HEK293 (cell line): ENCODE data around the gene KLHL22.

Source experiments
- CTCF ChIP-seq: fragments of 450-650 bp; formaldehyde crosslinking; IDR thresholded peaks from 2 replicates; pipeline ENCODE4 v1.5.1; 2016; ENCODE audit warnings: missing biosample characterization, missing genetic modification characterization
- ZFP69B ChIP-seq: fragments of 450-650 bp; formaldehyde crosslinking; IDR thresholded peaks from 2 replicates; pipeline ENCODE4 v1.5.1; 2016; ENCODE audit warnings: missing biosample characterization, missing genetic modification characterization

GRCh38 chr22:20428496-20429253 is 66.9 kb downstream of the KLHL22 start:
- TF ChIP-seq CTCF (tag by site-specific recombination) (no peak), ZFP69B (tag by site-specific recombination) (no peak)
